Activated T-cell treated with anti-CD3 and anti-CD28 coated beads for 24 hours (primary cell): ENCODE results near the gene RPL22.
"Not testable (repeated sequence)": the region's sequence is repeated elsewhere in the genome, so short reads cannot be mapped to it uniquely, and the experiment has no call there.

ENCODE experiments used
- DNase-seq: peaks from one replicate; pipeline ENCODE4 v3.0.0-alpha.2; 2020; ENCODE audit warnings: low read depth

The RPL22 gene

DNA sequence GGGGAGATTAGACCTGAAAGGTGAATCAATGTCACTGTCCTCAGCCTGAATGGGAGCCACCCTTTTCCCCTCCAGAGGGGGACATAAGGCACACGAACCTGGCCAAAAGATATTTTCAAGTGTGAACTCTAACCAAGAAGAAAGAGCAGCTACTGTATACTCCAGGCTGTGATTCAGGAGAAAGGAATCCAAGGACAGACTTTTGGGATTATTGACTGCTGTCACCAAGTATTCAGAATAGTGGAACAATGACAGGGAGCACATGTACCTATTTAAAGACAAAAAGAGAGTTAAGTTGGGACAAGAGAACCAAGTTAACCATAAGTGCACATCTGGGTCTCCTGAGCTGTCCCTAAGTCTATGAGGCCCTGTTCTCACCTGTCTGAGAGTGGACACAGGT is 34.0 kb upstream of the RPL22 start:
- DNase-seq = no peak

DNA sequence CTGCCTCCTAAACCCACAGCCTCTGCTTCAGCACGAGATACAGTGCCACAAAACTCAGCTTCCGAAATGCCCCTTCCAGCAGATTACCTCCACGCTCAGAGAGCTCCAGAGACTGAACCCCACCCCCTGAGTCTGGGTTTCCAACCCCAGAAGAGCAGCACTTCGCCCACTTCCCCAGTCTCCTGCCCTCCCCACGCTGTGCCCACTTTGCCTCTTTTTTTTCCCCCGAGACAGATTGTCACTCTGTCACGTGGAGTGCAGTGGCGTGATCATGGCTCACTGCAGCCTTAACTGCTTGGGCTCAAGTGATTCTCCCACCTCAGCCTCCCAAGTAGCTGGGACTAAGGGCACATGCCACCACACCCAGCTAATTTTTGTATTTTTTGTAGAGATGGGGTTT is 26.3 kb upstream of the RPL22 start:
- DNase-seq = no peak

DNA sequence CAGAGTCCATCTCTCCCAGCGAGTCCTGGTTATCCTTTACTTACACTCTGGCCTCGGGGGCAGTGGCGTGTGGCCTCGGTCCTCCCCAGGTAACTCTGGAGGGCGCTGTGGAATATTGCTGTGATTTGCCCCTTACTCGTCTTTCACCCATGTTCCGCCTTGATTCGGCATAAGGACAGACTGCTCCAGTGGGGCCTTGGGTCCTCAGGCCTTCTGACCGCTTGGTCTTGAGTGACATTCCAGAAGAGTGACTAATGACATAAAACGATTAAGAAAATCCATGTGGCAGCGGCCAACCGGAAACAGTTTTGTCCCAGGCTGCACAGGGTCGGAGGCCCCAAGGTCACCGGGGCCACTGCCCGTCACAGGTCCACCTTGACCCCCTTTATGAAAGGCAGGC is 25.3 kb upstream of the RPL22 start:
- DNase-seq = no peak

DNA sequence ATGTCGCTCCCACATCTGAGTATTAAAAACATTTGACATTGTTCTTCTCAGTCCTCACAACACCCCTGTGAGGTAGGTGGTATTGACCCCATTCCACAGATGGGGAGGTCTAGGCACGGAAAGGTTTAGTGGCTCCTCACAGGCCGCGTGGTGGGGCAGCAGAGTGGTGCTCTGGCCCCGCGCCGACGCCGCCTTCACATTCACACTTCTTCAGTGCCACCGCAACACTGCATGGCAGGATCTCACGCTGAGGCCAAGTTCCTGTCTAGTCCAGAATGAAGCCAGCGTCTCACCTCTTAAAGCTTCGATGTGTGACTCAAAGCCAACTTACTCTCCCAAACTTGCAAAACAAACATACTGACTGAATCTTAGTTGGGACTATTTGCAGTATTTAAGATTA is 24.2 kb upstream of the RPL22 start:
- no peak for DNase-seq

- DNase-seq = no peak
Measured at GRCh38 chr1:6222636-6223035, 23.2 kb upstream of the RPL22 start.

DNA sequence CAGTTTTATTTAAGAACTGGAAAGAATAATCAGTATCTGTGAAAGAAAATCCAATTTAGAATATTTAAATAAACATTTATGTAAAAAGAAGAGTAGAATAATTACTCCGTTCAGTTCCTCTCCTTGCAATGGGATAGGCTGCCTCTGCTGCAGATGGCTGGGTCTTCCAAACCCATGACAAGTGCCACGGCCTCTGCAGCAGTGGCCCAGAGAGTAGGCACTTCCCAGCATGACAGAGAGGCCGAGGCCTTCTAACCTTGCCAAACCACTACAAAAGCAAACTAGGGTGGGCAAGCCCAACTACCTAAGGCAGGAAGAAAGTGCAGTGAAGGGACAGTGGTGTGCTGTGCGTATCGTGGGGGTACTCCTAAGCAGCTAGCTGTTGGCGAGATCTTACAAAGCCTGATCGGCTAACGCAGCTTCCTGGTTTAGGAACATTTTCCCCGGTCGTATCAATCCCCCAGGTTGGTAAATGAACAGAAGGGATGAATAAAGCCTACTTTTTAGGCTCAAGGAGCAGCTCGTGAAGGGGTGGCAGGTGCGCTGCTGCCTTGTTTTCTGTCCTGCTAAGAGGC is 21.9 kb upstream of the RPL22 start:
- no peak for DNase-seq

- no peak for DNase-seq
Measured at GRCh38 chr1:6220236-6220635, 20.8 kb upstream of the RPL22 start.

DNA sequence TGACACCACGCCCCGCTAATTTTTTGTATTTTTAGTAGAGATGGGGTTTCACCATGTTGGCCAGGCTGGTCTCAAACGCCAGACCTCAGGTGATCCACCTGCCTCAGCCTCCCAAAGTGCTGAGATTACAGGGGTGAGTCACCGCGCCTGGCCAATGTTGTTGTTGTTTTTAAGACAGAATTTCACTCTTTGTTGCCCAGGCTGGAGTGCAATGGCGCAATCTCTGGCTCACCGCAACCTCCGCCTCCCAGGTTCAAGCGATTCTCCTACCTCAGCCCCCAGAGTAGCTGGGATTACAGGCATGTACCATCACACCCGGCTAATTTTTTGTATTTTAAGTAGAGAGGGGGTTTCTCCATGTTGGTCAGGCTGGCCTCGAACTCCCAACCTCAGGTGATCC is 20.2 kb upstream of the RPL22 start:
- not testable (repeated sequence) for DNase-seq

DNA sequence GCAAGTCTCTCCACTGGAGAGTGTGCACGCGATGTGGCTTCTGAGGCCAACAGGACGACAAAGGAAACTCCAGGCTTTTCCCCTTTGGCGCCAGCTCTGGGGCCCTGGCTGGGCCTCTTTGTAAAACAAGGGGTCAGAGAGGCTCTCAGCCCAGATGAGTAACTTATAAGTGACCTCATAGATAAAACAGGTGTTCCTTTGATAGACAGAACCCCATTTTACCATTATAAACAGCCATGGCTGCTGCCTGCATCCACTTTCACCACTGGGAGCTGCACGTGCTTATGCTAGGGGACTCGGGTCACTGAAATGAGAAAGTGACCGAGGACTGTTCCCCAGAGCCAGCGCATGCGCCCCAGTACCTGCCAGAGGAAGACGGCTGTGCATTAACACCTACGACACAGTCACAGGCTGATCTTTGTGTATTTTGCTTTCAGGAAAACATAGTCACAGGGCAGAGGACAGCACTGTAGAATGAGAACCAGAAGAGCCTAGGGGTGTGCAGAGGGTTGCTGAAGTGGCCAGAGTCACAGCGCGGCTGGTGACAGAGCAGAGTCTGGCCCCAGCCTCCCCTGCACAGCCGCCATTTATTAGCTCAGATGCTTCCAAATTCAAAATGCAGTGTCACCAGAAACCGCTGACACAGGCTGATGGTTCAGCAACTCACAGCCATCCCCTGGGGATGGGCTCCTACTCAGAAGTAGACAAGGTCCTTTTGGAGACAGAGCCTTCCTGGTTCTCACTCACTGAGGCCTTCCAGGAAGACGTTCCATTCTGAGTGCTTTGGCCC is 19.2 kb upstream of the RPL22 start:
- no peak for DNase-seq

- DNase-seq = no peak
Measured at GRCh38 chr1:6212193-6212959, 13.0 kb upstream of the RPL22 start.

- no peak for DNase-seq
Measured at GRCh38 chr1:6211731-6212130, 12.3 kb upstream of the RPL22 start.

DNA sequence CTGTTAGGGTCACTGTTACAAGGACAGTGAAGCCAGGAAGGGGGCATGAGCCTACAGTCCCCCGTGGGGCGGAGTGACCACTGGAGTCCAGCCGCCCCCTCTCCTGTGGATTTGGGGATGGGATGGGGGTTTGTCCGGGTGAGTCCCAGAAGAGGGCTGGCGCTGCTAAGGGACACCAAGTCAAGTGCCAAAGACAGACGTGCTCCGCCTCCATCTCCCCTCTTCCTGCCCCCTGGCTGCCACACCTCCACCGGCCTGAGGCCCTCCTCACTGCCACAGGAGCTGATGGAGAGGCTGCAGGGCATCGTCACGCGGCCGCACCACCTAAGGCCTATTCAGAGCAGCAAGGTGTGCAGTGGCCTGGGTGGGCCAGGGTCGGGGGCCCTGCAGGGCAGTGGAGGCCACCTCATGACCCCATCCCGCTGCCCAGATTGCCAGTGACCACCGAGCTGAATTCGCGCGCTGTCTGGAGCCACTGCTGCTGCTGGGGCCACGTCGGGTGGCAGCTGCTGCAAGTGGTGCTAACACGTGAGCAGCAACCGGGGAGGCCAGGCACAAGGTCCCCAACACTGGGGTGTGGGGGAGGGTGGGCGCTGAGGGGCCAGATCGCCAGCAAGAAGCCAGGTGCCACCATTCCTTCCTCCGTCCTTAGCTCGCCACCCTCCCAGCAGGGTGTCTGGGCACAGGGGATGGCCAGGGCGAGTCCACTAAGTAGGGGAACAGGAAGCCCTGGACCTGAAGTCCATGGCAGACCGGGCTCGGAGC is 11.4 kb upstream of the RPL22 start:
- DNase-seq = no peak

DNA sequence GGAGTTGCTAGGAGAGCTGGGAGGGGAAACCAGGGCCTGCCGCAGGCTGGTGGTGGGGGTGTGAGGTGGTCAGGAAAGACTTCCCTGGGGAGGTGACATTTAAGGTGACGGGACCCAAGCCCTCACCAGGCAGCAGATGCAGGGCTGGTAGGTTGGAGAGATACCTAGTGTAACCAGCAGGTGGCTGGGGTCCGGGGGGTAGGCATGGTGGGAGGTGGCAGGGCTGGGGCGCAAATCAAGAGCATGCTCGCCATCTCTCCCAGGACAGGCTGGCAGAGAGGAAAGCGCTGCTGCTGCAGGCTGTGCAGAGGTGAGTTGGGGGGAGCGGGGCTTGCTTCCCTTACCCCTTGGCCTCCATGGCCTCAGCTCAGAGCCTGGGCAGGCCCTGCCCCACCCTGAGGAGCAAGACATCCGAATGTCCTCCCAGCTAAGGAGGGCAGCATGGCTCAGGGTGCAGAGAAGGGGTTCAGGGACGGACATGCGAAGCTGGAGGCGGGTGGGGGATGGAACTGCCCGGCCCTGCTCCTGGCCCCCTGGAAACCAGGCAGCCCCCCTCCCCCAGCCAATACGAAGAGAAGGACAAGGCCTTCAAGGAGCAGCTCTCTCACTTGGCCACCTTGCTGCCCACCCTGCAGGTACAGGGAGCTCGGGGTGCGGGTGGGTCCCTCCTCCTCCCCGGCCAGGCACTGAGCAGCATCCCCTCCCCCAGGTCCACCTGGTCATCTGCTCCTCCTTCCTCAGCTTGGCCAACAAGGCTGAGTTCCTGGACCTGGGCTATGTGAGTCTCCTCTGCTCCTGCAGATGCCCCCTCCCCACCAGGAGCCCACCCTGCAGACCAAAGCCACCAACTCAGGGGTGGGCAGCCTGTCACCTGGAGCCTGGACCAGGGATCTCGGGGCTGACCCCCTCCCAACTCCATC is 10.5 kb upstream of the RPL22 start:
- no peak for DNase-seq

GRCh38 chr1:6208723-6209660 is 9.6 kb upstream of the RPL22 start:
- no peak for DNase-seq

DNA sequence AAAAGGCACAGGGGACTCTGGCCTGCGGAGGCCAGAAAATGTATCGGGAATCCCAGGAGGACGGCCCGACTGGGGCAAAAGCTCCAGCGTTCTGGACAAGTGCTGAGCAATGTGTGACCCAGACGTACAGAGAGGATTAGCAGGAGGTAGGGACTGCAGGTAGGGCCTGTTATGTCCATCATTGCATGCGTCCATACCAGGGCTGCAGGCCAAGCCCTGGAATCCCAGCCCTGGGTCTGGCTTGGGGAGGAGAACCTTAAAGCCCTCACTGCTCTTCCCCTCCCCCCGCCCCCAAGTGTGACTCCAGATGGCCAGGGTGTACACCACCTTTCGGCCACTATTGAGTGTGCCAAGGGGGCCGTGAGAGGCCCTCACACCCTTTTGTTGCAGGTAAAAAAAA is 8.5 kb upstream of the RPL22 start:
- no peak for DNase-seq

DNA sequence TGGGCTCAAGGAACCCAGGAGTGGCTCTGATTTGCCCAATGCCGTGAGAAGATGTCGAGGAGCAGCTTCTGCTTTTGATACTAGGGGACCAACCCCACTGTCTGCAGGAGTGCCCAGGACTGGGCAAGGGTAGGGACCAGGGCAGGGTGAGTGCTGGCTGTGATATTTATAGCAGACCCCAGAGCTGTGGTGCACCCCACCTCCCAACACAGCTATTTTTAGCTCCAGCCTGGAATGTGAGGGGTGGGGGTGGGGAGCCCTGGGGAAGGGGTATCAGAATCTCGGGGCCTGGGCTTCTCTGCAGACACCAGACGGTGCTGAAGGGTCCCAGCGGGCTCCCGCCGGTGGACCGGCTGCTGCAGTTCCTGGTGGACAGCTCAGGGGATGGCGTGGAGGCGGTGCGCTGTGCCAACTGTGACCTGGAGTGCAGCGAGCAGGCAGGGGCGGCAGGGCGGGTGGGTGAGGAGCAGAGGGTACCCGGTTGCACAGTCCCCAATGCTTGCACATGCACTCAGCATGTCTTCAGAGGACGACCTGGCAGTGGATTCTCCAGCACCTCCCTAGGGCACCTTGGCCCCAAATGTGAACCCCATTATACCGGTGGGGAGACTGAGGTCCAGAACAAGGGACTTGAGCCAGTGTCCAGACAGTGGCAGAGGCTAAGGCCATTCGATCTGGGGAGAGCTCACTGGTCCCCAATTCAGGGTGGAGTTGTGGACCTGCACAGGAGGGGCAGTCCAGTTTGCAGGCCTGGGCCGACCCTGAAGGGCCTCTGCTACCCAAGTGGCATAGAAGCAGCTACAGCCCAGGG is 7.9 kb upstream of the RPL22 start:
- DNase-seq = no peak

- no peak for DNase-seq
Measured at GRCh38 chr1:6206520-6206855, 7.1 kb upstream of the RPL22 start.

GRCh38 chr1:6205849-6206519 is 6.6 kb upstream of the RPL22 start, which contains the start of gene RNF207:
TSS of gene RNF207 (plus strand) at chr1:6206119. CDS start at chr1:6206536, 417 bp downstream.
- peak; percentile 61 for DNase-seq

- DNase-seq = no peak
Measured at GRCh38 chr1:6202256-6202655, 2.9 kb upstream of the RPL22 start.
